H1 (cell line): ENCODE measurements around the gene ADGRL3. TPM values are rescaled to one million over a fixed set of nuclear protein-coding genes. Genes with fewer than 3 reads are reported as not detected.

Experiments used
- RNF2 ChIP-seq: fragments of 200-900, 300-1000 bp; sonication (generic); IDR thresholded peaks from 2 replicates; pipeline ENCODE4 v1.7.1; 2016; ENCODE audit warnings: borderline replicate concordance, low read depth, mild to moderate bottlenecking, antibody characterized with exemption, low read length; ENCODE audit not compliant: poor library complexity, severe bottlenecking; ENCODE audit errors: missing control alignments
- SAP30 ChIP-seq: fragments of 300-600 bp; sonication (generic); IDR thresholded peaks from 2 replicates; pipeline ENCODE4 v1.7.1; 2012; ENCODE audit warnings: low read length, moderate library complexity, mild to moderate bottlenecking, inconsistent platforms; ENCODE audit not compliant: insufficient read depth, insufficient replicate concordance
- polyA plus RNA-seq, 7 experiments: library from polyadenylated mRNA; depleted of rRNA in 3 of 7; stranded (reverse) in 5 of 7; unstranded in 2 of 7; fragments of >200 nt in 5 of 7; fragments of 200-250 nt in 2 of 7; gene quantifications; 1 replicate in 5 of 7; 2 replicates in 1 of 7; 4 replicates in 1 of 7; pipeline versions ENCODE4 v1.2.1 to v1.2.3, GENCODE V29; 2011 to 2013; ENCODE audit warnings: missing spikeins in 2 of 7, mixed read lengths in 2 of 7
- total RNA-seq: library from RNA; stranded (reverse); fragmentation: NEBNext Ultra II Directional; extraction: Animal tissue kit (Norgen Biotek cat#: 25700); gene quantifications from 2 replicates; pipeline ENCODE4 v1.2.1, GENCODE V29; 2021
- TF ChIP-seq, protein P1 (sequence below), 3 experiments: IDR thresholded peaks; 1 replicate in 2 of 3; 2 replicates in 1 of 3; pipeline versions ENCODE4 v1.5.1 to v1.6.1; 2011; ENCODE audit warnings: low read length in 3 of 3, mild to moderate bottlenecking in 3 of 3, inconsistent platforms in 2 of 3, low read depth in 1 of 3, moderate library complexity in 1 of 3; ENCODE audit not compliant: insufficient read depth in 1 of 3; ENCODE audit errors: control extremely low read depth in 1 of 3

The ADGRL3 gene
- total and polyA plus RNA-seq, 2 of the 8 experiments (the other 6 are each of a cell fraction or from before 2014, with no cell fraction given): 6.6 to 13.0 TPM

- TF ChIP-seq RNF2: no peak
- no peak for TF ChIP-seq SAP30
- TF ChIP-seq, protein P1, sequence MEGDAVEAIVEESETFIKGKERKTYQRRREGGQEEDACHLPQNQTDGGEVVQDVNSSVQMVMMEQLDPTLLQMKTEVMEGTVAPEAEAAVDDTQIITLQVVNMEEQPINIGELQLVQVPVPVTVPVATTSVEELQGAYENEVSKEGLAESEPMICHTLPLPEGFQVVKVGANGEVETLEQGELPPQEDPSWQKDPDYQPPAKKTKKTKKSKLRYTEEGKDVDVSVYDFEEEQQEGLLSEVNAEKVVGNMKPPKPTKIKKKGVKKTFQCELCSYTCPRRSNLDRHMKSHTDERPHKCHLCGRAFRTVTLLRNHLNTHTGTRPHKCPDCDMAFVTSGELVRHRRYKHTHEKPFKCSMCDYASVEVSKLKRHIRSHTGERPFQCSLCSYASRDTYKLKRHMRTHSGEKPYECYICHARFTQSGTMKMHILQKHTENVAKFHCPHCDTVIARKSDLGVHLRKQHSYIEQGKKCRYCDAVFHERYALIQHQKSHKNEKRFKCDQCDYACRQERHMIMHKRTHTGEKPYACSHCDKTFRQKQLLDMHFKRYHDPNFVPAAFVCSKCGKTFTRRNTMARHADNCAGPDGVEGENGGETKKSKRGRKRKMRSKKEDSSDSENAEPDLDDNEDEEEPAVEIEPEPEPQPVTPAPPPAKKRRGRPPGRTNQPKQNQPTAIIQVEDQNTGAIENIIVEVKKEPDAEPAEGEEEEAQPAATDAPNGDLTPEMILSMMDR (IDR thresholded peaks at IDR 0.05; ENCODE audit: control extremely low read depth in 1 of 3, insufficient read depth in 1 of 3, low read depth in 1 of 3, low read length in 3 of 3): no peak
These were observed 341.3 kb downstream of the ADGRL3 start (continued) for GRCh38 chr4:61541459-61541858.
